Suprapubic skin (tissue), 4 donors: ENCODE measurements around the gene MCL1. TPM values are rescaled to one million over a fixed set of nuclear protein-coding genes. Genes with fewer than 3 reads are reported as not detected.

ENCODE experiments used
- DNase-seq, 2 donors: peaks; one replicate each; pipeline ENCODE4 v3.0.0-alpha.2; 2019; ENCODE audit warnings: low spot score in 2 of 2
- H3K27ac ChIP-seq: fragments of 200-600 bp; sonication (generic); one replicate; pipeline ENCODE4 v1.5.1; 2019
- H3K27me3 ChIP-seq: fragments of 200-600 bp; sonication (generic); one replicate; pipeline ENCODE4 v1.5.1; 2019
- H3K36me3 ChIP-seq: fragments of 200-600 bp; sonication (generic); one replicate; pipeline ENCODE4 v1.5.1; 2019
- H3K4me1 ChIP-seq: fragments of 200-600 bp; sonication (generic); one replicate; pipeline ENCODE4 v1.5.1; 2019
- H3K4me3 ChIP-seq: fragments of 200-600 bp; sonication (generic); one replicate; pipeline ENCODE4 v1.5.1; 2019; ENCODE audit warnings: mild to moderate bottlenecking
- H3K9me3 ChIP-seq: fragments of 200-600 bp; sonication (generic); one replicate; pipeline ENCODE4 v1.5.1; 2019
- EP300 ChIP-seq: sonication (generic); formaldehyde crosslinking; IDR thresholded peaks from one replicate; pipeline ENCODE4 v1.6.1; 2017; ENCODE audit warnings: antibody characterized with exemption
- POLR2A ChIP-seq, 2 donors: fragments of 450-650 bp; IDR thresholded peaks; one replicate each; pipeline ENCODE4 v1.6.1; 2017; ENCODE audit warnings: antibody characterized with exemption in 2 of 2, mild to moderate bottlenecking in 2 of 2, moderate library complexity in 2 of 2
- POLR2AphosphoS5 ChIP-seq, 3 donors: sonication (generic); formaldehyde crosslinking; IDR thresholded peaks; one replicate each; pipeline ENCODE4 v1.6.1; 2017; ENCODE audit warnings: antibody characterized with exemption in 3 of 3
- WGBS: methylation state at CpG from one replicate; pipeline ENCODE4 v1.1.5; 2018; 5-methylcytosine and 5-hydroxymethylcytosine counted together
- total RNA-seq, 4 donors: library from RNA; depleted of rRNA; stranded (reverse); fragments of >200 nt; gene quantifications; one replicate each; pipeline ENCODE4 v1.1.0, GENCODE V29; 2016
- TF ChIP-seq, protein P1 (sequence below), 2 donors: fragments of 200-600 bp in 1 of 2; fragments of 450-650 bp in 1 of 2; sonication (generic) in 1 of 2; IDR thresholded peaks; one replicate each; pipeline ENCODE4 v1.5.1; 2016 to 2019; ENCODE audit warnings: antibody characterized with exemption in 2 of 2, mild to moderate bottlenecking in 1 of 2, moderate library complexity in 1 of 2

MCL1 gene
- total RNA-seq, 4 donors from 2014 or later, result 211 to 307 (median 270) TPM

DNA sequence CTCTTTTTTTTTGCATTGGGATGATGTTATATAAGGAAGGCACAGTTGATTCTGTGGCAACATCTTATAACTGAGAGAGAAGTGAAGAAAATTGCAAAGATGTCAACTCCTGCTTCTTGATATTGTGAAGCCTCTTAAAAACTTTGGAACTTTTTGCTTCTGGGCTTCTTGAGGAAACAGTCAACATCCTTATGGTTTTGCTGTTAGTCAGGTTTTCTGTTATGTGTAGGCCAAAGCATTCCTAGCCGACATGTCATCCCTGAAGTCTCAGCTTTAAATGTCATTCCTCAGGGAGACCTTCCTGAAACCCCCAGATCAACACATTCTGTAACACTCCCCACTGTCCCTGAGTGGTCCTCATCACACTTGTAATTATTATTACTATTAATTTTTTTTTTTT is 51.2 kb downstream of the MCL1 start:
- Histone ChIP-seq H3K9me3 (no peaks in the 10 kb centered on the region), H3K27me3 (no peaks in the 10 kb centered on the region), H3K27ac (no peak overlapping the region), H3K4me3 (no peak overlapping the region), H3K4me1 (peaks cover 6% of the 10 kb centered on the region), H3K36me3 (no peaks in the 10 kb centered on the region)
- DNase-seq, result no peak
- TF ChIP-seq, protein P1, sequence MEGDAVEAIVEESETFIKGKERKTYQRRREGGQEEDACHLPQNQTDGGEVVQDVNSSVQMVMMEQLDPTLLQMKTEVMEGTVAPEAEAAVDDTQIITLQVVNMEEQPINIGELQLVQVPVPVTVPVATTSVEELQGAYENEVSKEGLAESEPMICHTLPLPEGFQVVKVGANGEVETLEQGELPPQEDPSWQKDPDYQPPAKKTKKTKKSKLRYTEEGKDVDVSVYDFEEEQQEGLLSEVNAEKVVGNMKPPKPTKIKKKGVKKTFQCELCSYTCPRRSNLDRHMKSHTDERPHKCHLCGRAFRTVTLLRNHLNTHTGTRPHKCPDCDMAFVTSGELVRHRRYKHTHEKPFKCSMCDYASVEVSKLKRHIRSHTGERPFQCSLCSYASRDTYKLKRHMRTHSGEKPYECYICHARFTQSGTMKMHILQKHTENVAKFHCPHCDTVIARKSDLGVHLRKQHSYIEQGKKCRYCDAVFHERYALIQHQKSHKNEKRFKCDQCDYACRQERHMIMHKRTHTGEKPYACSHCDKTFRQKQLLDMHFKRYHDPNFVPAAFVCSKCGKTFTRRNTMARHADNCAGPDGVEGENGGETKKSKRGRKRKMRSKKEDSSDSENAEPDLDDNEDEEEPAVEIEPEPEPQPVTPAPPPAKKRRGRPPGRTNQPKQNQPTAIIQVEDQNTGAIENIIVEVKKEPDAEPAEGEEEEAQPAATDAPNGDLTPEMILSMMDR (IDR thresholded peaks at IDR 0.05), result no peak
- no peak for TF ChIP-seq EP300
- TF ChIP-seq POLR2A (IDR thresholded peaks at IDR 0.05), result no peak
- no peak for TF ChIP-seq POLR2AphosphoS5 (IDR thresholded peaks at IDR 0.05)
- WGBS, result 80% methylated on average over 1 of the region's 1 CpG

DNA sequence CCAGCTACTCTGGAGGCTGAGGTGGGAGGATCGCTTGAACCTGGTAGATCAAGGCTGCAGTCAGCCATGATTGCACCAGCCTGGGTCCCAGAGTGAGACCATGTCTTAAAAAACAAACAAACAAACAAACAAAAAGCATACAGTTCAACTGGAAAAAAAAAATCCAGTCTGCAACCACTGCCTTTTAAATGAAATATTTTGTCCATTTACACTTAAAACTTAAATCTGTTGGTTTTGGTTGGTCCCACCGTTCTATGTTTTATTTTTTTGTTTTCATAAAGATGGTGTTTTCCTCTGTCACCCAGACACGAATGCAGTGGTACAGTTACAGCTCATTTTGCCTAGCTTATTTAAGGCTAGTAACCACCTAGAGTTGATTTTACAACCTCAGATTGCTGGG is 54.1 kb downstream of the MCL1 start:
- Histone ChIP-seq H3K27me3 (no peaks in the 10 kb centered on the region), H3K4me1 (no peaks in the 10 kb centered on the region), H3K4me3 (no peak overlapping the region), H3K27ac (no peak overlapping the region), H3K36me3 (no peaks in the 10 kb centered on the region), H3K9me3 (no peaks in the 10 kb centered on the region)
- no peak for DNase-seq
- 88% methylated on average over 3 of the region's 3 CpGs for WGBS
- no peak for TF ChIP-seq POLR2A (IDR thresholded peaks at IDR 0.05)
- TF ChIP-seq POLR2AphosphoS5 (IDR thresholded peaks at IDR 0.05), result no peak
- TF ChIP-seq, protein P1 (IDR thresholded peaks at IDR 0.05), result no peak
- no peak for TF ChIP-seq EP300

Other genes with a start within 250 kb of the MCL1 start
- 10 to 100 TPM; 22.2 to 39.0 (median 28.8) TPM for gene RPRD2, start 215.5 kb downstream of the MCL1 start, total RNA-seq
- 10 to 100 TPM; 13.7 to 29.1 (median 20.9) TPM for gene TARS2, start 92.2 kb downstream of the MCL1 start, total RNA-seq
- 10 to 100 TPM; 20.8 to 60.7 (median 44.1) TPM for gene ECM1, start 71.5 kb downstream of the MCL1 start, total RNA-seq
- not detected for gene FALEC, start 63.9 kb downstream of the MCL1 start, total RNA-seq
- 10 to 100 TPM in 3 of 4 donors, 1 to 10 TPM in 1; 7.2 to 22.7 (median 18.0) TPM for gene ADAMTSL4, start 30.2 kb downstream of the MCL1 start, total RNA-seq
- gene ENSA, start 50.0 kb upstream of the MCL1 start, total RNA-seq, result 100 to 1,000 TPM; 266 to 384 (median 291) TPM
- 10 to 100 TPM; 18.4 to 36.6 (median 25.7) TPM for gene GOLPH3L, start 117.5 kb upstream of the MCL1 start, total RNA-seq
- gene HORMAD1, start 141.3 kb upstream of the MCL1 start, total RNA-seq, result 10 to 100 TPM in 1 of 4 donors, 1 to 10 TPM in 2, not detected in 1; 6.7 to 11.3 (median 8.4) TPM
- 10 to 100 TPM in 3 of 4 donors, 1 to 10 TPM in 1; 6.7 to 21.7 (median 15.5) TPM for gene CTSS, start 186.2 kb upstream of the MCL1 start, total RNA-seq
- gene CTSK, start 228.7 kb upstream of the MCL1 start, total RNA-seq, result 10 to 100 TPM; 46.3 to 98.0 (median 64.2) TPM